Sigmoid colon (tissue), 4 donors: ENCODE data around the gene ACSL6.

Experiments
- EP300 ChIP-seq, 4 donors: sonication (generic); formaldehyde crosslinking; IDR thresholded peaks; one replicate each; pipeline ENCODE4 v1.6.1; 2017; ENCODE audit warnings: antibody characterized with exemption in 4 of 4
- POLR2A ChIP-seq, 2 donors: fragments of 450-650 bp; IDR thresholded peaks; one replicate each; pipeline ENCODE4 v1.6.1; 2016; ENCODE audit warnings: antibody characterized with exemption in 2 of 2, mild to moderate bottlenecking in 2 of 2, moderate library complexity in 2 of 2
- POLR2AphosphoS5 ChIP-seq, 4 donors: sonication (generic); formaldehyde crosslinking; IDR thresholded peaks; one replicate each; pipeline ENCODE4 v1.6.1; 2017; ENCODE audit warnings: antibody characterized with exemption in 4 of 4
- TF ChIP-seq, protein P1 (sequence below), 4 experiments: fragments of 450-650 bp in 3 of 4; fragments of 200-600 bp in 1 of 4; IDR thresholded peaks; one replicate each; pipeline ENCODE4 v1.5.1; 2016 to 2019; ENCODE audit warnings: antibody characterized with exemption in 4 of 4, mild to moderate bottlenecking in 3 of 4, moderate library complexity in 2 of 4

DNA sequence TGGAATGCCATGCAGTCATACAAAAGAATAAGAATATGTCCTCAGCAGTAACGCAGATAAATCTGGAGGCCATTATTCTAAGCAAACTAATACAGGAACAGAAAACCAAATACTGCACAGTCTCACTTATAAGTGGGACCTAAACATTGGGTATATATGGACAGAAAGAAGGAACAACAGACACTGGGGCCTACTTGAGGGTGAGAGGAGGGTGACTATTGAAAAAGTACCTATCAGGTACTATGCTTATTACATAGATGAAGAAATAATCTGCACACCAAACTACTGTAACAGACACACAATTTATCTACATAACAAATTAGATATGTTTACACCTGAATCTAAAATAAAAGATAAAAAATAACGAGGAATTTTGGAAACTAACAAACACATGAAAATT is 104.8 kb downstream of the ACSL6 start:
- TF ChIP-seq, protein P1, sequence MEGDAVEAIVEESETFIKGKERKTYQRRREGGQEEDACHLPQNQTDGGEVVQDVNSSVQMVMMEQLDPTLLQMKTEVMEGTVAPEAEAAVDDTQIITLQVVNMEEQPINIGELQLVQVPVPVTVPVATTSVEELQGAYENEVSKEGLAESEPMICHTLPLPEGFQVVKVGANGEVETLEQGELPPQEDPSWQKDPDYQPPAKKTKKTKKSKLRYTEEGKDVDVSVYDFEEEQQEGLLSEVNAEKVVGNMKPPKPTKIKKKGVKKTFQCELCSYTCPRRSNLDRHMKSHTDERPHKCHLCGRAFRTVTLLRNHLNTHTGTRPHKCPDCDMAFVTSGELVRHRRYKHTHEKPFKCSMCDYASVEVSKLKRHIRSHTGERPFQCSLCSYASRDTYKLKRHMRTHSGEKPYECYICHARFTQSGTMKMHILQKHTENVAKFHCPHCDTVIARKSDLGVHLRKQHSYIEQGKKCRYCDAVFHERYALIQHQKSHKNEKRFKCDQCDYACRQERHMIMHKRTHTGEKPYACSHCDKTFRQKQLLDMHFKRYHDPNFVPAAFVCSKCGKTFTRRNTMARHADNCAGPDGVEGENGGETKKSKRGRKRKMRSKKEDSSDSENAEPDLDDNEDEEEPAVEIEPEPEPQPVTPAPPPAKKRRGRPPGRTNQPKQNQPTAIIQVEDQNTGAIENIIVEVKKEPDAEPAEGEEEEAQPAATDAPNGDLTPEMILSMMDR (IDR thresholded peaks at IDR 0.05): no peak
- TF ChIP-seq EP300 (IDR thresholded peaks at IDR 0.05) (no peak), POLR2AphosphoS5 (IDR thresholded peaks at IDR 0.05) (no peak), POLR2A (IDR thresholded peaks at IDR 0.05) (no peak)
